ENCODE results near the gene TRIM33. TPM values are rescaled to one million over a fixed set of nuclear protein-coding genes. Genes with fewer than 3 reads are reported as not detected.

Gene TRIM33
- total RNA-seq, 1 experiment from 2014 or later: 44.5 TPM

GRCh38 chr1:114508386-114508898 is 2.6 kb downstream of the TRIM33 start:
- TF ChIP-seq ELF4 (CRISPR knock-in tag; IDR thresholded peaks at IDR 0.05; ENCODE audit: low read depth): no peak
- TF ChIP-seq E2F1 (CRISPR knock-in tag; IDR thresholded peaks at IDR 0.05): no peak
- TF ChIP-seq NFYB (CRISPR knock-in tag; conservative IDR thresholded peaks at IDR 0.05; ENCODE audit: low read depth): no peak
- no peak for TF ChIP-seq CDX4 (CRISPR knock-in tag; IDR thresholded peaks at IDR 0.05; ENCODE audit: borderline replicate concordance)
- no peak for TF ChIP-seq ZNF512 (CRISPR knock-in tag; IDR thresholded peaks at IDR 0.05; ENCODE audit: borderline replicate concordance)
- no peak for TF ChIP-seq IRF2 (CRISPR knock-in tag; IDR thresholded peaks at IDR 0.05; ENCODE audit: borderline replicate concordance, low read depth)
- no peak for TF ChIP-seq ZSCAN18 (CRISPR knock-in tag; IDR thresholded peaks at IDR 0.05)
- no peak for TF ChIP-seq JUN (CRISPR knock-in tag; IDR thresholded peaks at IDR 0.05)
- no peak for TF ChIP-seq ZNF416 (CRISPR knock-in tag; IDR thresholded peaks at IDR 0.05)
- no peak for TF ChIP-seq CTCF (IDR thresholded peaks at IDR 0.05)
- TF ChIP-seq SMAD4 (CRISPR knock-in tag; IDR thresholded peaks at IDR 0.05): no peak
- TF ChIP-seq HMGA2 (CRISPR knock-in tag; IDR thresholded peaks at IDR 0.05): no peak
- no peak for TF ChIP-seq GABPB1 (CRISPR knock-in tag; IDR thresholded peaks at IDR 0.05)
- TF ChIP-seq JAZF1 (CRISPR knock-in tag; IDR thresholded peaks at IDR 0.05): no peak

GRCh38 chr1:114507513-114507912 is 3.5 kb downstream of the TRIM33 start:
- 0 out of 2 replicates have a peak, but pooled peaks cover 2% of the 10 kb centered on the region for H3K27me3 Mint-ChIP-seq (ENCODE audit: low read depth)
- H3K36me3 Mint-ChIP-seq: peaks cover 17% of the 10 kb centered on the region
- peak overlapping the region; percentile 43 for H3K4me3 Mint-ChIP-seq
- DNase-seq (ENCODE audit: low spot score) (no peak), ATAC-seq (no peak)
- ChIA-PET CTCF (no interaction called here), POLR2A (no interaction called here)
- H3K9me3 Mint-ChIP-seq: no peaks in the 10 kb centered on the region
- H3K4me1 Mint-ChIP-seq: peaks cover 53% of the 10 kb centered on the region
- no peak for TF ChIP-seq PRDM15 (CRISPR knock-in tag; IDR thresholded peaks at IDR 0.05)
- TF ChIP-seq TCF7 (CRISPR knock-in tag; IDR thresholded peaks at IDR 0.05; ENCODE audit: low read depth): no peak
- TF ChIP-seq ZNF121 (CRISPR knock-in tag; IDR thresholded peaks at IDR 0.05): no peak
- no peak for TF ChIP-seq OVOL2 (CRISPR knock-in tag; IDR thresholded peaks at IDR 0.05; ENCODE audit: borderline replicate concordance)
- TF ChIP-seq USF1 (CRISPR knock-in tag; IDR thresholded peaks at IDR 0.05): no peak
- TF ChIP-seq NR2C2 (CRISPR knock-in tag; IDR thresholded peaks at IDR 0.05): no peak
- TF ChIP-seq ATF3 (CRISPR knock-in tag; conservative IDR thresholded peaks at IDR 0.05): no peak
- peak overlapping the region; percentile 40; the same call in 1 of the 2 replicates for H3K27ac Mint-ChIP-seq

More at GRCh38 chr1:114508386-114508898, 2.6 kb downstream of the TRIM33 start:
- peak overlapping the region; percentile 85 for H3K4me3 Mint-ChIP-seq
- peaks cover 57% of the 10 kb centered on the region for H3K4me1 Mint-ChIP-seq
- ChIA-PET CTCF (interaction anchor here (1.1 kb wide), 1 partner anchor 7 kb away, joined by 3 read pairs; no protein-coding TSS in a partner anchor), POLR2A (no interaction called here)
- DNase-seq (ENCODE audit: low spot score) (no peak), ATAC-seq (no peak)
- H3K9me3 Mint-ChIP-seq: no peaks in the 10 kb centered on the region
- peaks cover 6% of the 10 kb centered on the region; the same call in 1 of the 2 replicates for H3K27me3 Mint-ChIP-seq (ENCODE audit: low read depth)
- H3K36me3 Mint-ChIP-seq: peaks cover 17% of the 10 kb centered on the region
- H3K27ac Mint-ChIP-seq: no peak overlapping the region
